ENCODE measurements around the gene BCKDK. TPM values are rescaled to one million over a fixed set of nuclear protein-coding genes. Genes with fewer than 3 reads are reported as not detected.

Gene BCKDK
- total and polyA plus RNA-seq, 2 of the 8 experiments (the other 6 are each of a cell fraction or from before 2014, with no cell fraction given), result 49.6 to 77.1 TPM

GRCh38 chr16:31082368-31083045, 25.7 kb upstream of the BCKDK start:
- H3K27ac ChIP-seq (ENCODE audit: low read depth, low read length), result no peak overlapping the region

More at GRCh38 chr16:31082368-31083045, 25.7 kb upstream of the BCKDK start:
- H3K4me1 ChIP-seq (replicated peaks in 1 of 4; ENCODE audit: control insufficient read depth in 3 of 4, insufficient read depth in 4 of 4, low read length in 3 of 4), result no peaks in the 10 kb centered on the region
- no peak overlapping the region for H3K4me2 ChIP-seq (ENCODE audit: insufficient read depth in 1 of 2, low read depth in 2 of 2, low read length in 2 of 2)
- no peak overlapping the region for H4K91ac ChIP-seq (replicated peaks; ENCODE audit: insufficient read length, low read length)
- H3K23ac ChIP-seq (ENCODE audit: insufficient read length), result no peak overlapping the region
- no peak overlapping the region; the same call in 1 of the 2 replicates for H4K8ac ChIP-seq (ENCODE audit: extremely low read depth, insufficient read depth, low read length)
- H3K18ac ChIP-seq (ENCODE audit: extremely low read depth, low read length), result no peak overlapping the region
- H4K5ac ChIP-seq (ENCODE audit: insufficient read length, low read depth, low read length), result no peak overlapping the region
- no peak overlapping the region for H2BK12ac ChIP-seq (ENCODE audit: low read depth, low read length)
- H3K56ac ChIP-seq (replicated peaks; ENCODE audit: insufficient read length, low read depth, low read length), result no peak overlapping the region
- no peak overlapping the region for H2BK20ac ChIP-seq (ENCODE audit: low read length)
- H3K23me2 ChIP-seq (ENCODE audit: low read depth, low read length), result no peaks in the 10 kb centered on the region
- no peaks in the 10 kb centered on the region for H3K9me3 ChIP-seq (ENCODE audit: insufficient read depth in 2 of 2, low read depth in 1 of 2, low read length in 1 of 2)
- H3K79me1 ChIP-seq (ENCODE audit: low read depth, low read length), result peaks cover 6% of the 10 kb centered on the region
- H2AK5ac ChIP-seq (ENCODE audit: low read depth, low read length), result no peak overlapping the region
- no peak overlapping the region for H3K9ac ChIP-seq (replicated peaks in 1 of 4; ENCODE audit: extremely low read depth in 1 of 4, low read depth in 3 of 4, low read length in 3 of 4)
- ChIA-PET POLR2A (ENCODE audit: partially characterized antibody) (interaction anchor here (1.0 to 4.7 kb wide), 3 partner anchors 9 to 13 kb away, joined by 3 to 34 read pairs (median 5); partner anchors contain the start of genes ZNF646 and ZNF668), CTCF (ENCODE audit: partially characterized antibody) (interaction anchor here (1.0 kb wide), 1 partner anchor 15 kb away, joined by 3 read pairs; no protein-coding TSS in a partner anchor)
- peaks cover 2 to 37% (median 21%) of the 10 kb centered on the region in 4 experiments; a peak in 7 of 8 replicates for H3K36me3 ChIP-seq (ENCODE audit: control insufficient read depth in 2 of 4, insufficient read depth in 4 of 4, low read length in 3 of 4)
- peaks cover 0 to 14% of the 10 kb centered on the region in 2 experiments; a peak in 2 of 4 replicates for H3K79me2 ChIP-seq (ENCODE audit: control insufficient read depth in 1 of 2, insufficient read depth in 2 of 2, low read length in 2 of 2)
- no peaks in the 10 kb centered on the region for H3K27me3 ChIP-seq (replicated peaks in 1 of 4; ENCODE audit: control insufficient read depth in 3 of 4, extremely low read depth in 1 of 4, insufficient read depth in 3 of 4, low read length in 3 of 4)
- TF ChIP-seq TCF12 (IDR thresholded peaks at IDR 0.05; ENCODE audit: low read depth, low read length) (no peak), EZH2 (IDR thresholded peaks at IDR 0.05; ENCODE audit: low read depth, low read length, severe bottlenecking) (no peak), GTF2F1 (IDR thresholded peaks at IDR 0.05; ENCODE audit: borderline replicate concordance, low read depth, low read length) (no peak), SAP30 (IDR thresholded peaks at IDR 0.05; ENCODE audit: insufficient read depth, insufficient replicate concordance, low read length) (no peak), TBP (IDR thresholded peaks at IDR 0.05; ENCODE audit: low read depth, low read length) (no peak), POU5F1 (IDR thresholded peaks at IDR 0.05; ENCODE audit: low read depth, low read length) (no peak), CHD2 (IDR thresholded peaks at IDR 0.05; ENCODE audit: low read length) (no peak), USF2 (IDR thresholded peaks at IDR 0.05; ENCODE audit: low read length) (no peak)
- H2AFZ ChIP-seq (ENCODE audit: low read length), result no peak overlapping the region
- no peak for DNase-seq (ENCODE audit: low read depth in 1 of 2, low spot score in 2 of 2)
- no peak for FAIRE-seq
- 91% methylated on average over 9 of the region's 14 CpGs; no CpG with 5 or more reads in 1 of the 2 experiments for WGBS, 2 experiments (ENCODE audit: extremely low coverage in 1 of 2, insufficient coverage in 1 of 2, insufficient read length in 1 of 2, insufficient replicate concordance in 2 of 2, low coverage in 1 of 2, low lambda C conversion rate in 2 of 2, missing lambda C conversion rate in 1 of 2)
- H3K14ac ChIP-seq (ENCODE audit: insufficient read length), result no peak overlapping the region
- no peak overlapping the region for H3K4ac ChIP-seq (replicated peaks; ENCODE audit: insufficient read length, low read depth, low read length)
- no peak overlapping the region for H2BK5ac ChIP-seq (ENCODE audit: low read depth, low read length)
- no peak overlapping the region for H2BK15ac ChIP-seq (ENCODE audit: low read length)
- no peak overlapping the region for H3K4me3 ChIP-seq (ENCODE audit: extremely low read depth in 1 of 4, insufficient read depth in 2 of 4, low read depth in 3 of 4, low read length in 4 of 4)
- no peak overlapping the region for H2BK120ac ChIP-seq (replicated peaks; ENCODE audit: low read depth, low read length)
- H4K20me1 ChIP-seq (replicated peaks in 1 of 2; ENCODE audit: control insufficient read depth in 1 of 2, insufficient read depth in 2 of 2, low read length in 2 of 2), result peaks cover 7 to 31% of the 10 kb centered on the region in 2 experiments
